Measurements from ENCODE around the gene LGI4.

The LGI4 gene

GRCh38 chr19:35084509-35084762 is 50.4 kb downstream of the LGI4 start:
- DNase-seq, result no peak

DNA sequence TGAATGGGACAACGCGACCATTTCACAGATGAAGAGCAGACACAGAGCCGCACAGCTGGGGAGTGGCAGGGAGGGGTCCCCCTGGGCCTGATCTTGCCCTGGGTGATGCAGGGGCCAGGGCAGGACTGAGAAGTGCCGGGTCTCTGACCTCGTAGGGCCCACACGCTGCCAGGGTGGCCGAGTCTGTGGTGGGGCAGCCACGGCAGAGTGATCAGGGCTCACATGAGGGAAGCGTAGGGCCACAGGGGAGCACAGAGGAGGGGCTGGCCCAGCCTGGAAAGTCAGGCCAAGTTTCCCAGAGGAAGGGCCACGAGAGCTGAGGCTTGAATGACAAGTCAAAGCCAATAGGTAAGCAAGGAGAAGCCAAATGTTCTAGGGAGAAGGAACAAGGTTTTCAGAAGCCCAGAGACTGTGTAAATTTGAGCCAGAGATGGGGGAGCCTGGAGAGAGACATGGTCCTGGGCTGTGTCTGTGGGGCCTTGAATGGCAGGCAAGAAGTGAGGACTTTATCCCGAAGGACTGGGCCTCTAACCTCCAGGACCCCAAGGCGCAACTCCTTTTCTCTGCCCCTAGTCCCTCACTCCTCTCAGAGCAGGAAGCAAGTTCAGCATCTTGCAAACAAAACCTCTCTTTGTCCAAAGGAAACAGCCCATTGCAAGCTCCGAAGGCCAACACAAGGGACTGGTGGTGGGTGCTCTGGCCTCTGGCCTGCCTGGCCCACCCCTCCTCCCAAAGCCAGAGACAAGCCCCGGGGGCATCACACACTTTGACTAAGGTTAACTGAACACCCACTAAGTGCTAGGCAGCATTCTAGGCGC is 51.0 kb downstream of the LGI4 start:
- DNase-seq, result no peak

GRCh38 chr19:35081201-35081600 is 53.7 kb downstream of the LGI4 start:
- DNase-seq, result no peak

DNA sequence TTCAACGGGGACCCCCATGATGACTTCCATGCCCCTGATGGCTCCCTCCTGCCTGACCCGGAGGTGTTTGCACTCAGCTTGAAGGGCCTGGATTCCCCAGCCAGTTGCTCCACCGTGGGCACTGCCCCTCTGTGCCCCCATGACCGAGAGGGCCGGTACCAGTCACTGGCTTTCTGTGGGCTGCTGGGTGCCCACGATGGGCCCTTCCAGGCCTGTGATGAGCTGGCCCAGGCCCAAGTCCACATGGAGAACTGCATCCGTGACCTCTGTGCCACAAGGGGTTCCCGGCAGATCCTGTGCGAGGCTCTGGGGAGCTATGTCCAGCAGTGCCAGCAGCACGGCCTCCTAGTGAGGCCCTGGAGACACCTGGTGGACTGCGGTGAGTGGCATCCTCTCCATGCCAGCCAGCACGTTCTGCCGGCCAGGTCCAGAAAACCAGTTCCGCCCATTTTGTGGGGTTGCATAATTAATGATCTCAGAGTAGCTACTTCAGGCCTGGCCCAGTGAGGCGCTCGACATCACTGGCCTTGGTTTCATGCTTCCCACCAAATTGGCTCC is 54.2 kb downstream of the LGI4 start:
- no peak for DNase-seq

DNA sequence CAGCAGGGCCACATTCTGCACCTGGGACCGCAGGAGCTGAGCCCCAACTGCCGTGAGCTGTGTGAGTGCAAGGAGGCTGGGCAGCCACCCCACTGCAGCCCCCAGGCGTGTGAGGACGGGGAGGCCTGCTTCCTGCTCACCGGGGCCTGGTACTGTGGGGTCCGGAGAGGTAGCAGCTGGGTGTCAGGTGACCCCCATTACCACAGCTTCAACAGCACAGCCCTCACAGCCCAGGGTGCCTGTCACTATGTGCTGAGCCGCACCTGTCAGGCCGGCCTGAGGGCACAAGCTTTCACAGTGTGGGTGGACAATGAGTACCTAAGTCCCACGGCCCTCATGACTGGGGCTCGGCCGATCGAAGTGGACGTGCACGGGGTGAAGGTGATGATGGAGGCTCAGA is 55.0 kb downstream of the LGI4 start:
- DNase-seq, result no peak

- no peak for DNase-seq
These were observed 57.2 kb downstream of the LGI4 start for GRCh38 chr19:35077411-35078223.

DNA sequence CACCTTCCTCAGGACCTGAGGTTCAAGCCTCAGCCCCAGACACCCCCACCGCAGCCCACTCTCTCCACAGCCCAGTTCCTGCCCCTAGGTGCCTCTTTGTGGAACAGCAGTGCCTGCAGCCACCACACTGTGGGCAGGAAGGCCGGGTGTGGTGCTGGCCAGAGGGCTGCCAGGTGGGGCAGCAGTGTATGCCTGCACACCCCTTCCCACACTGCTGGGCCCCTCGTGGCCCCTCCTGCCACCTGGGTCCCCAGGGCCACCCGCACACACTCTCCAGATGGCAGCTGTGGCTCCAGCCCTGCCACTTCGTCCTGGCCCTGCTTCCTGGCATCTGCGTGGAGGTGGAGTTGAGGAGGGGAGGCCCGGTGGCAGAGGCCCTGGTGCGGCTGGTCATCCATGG is 58.2 kb downstream of the LGI4 start:
- DNase-seq, result no peak

- DNase-seq, result no peak
These were observed 58.9 kb downstream of the LGI4 start for GRCh38 chr19:35076026-35076370.

- no peak for DNase-seq
These were observed 59.4 kb downstream of the LGI4 start for GRCh38 chr19:35075202-35076025.

Measured in CD4-positive, alpha-beta T cell treated with Interleukin-4 for 4 hours (primary cell).